ENCODE results near the gene TRAF4.
"Not testable (repeated sequence)": the region's sequence is repeated elsewhere in the genome, so short reads cannot be mapped to it uniquely, and the experiment has no call there.

Gene TRAF4

DNA sequence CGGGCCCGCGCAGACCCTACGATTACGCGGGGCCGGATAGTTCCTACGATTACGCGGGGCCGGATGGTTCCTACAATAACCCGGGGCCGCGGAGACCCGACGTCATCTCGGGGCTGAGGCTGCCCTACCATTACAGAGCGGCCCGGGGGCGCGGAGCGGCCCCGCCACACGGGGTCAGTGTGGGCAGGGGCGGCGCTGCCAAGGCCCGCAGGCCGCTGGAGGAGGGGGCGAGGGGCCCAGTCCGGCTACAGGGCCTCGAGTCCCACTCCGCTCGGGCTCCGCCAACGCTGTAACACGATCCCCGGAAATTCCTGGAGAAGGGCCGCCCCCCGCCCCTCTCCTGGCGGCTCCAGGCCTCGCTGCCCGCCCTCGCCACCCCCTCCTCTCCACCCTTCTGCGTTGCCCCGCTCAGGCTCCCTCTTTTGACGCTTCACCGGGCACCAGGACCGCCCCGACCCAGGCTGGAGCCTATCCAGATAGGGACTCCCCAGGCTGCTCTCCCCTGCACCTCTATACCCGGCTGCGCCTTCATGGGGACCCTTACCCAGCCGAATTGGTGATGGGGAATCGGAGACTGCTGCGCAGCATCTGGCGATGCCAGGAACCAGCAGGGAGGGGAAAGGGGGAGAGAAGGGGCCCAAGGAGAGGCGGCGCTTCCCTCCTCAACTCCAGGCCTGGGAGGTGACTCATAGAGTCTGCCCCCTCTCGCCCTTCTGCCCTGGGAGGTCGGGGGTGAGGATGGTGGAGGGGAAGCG, 26.1 kb upstream of the TRAF4 start, which contains the start of gene RAB34:
TSS of gene RAB34 (minus strand) at position 291 of the 755 bp plus-strand sequence. CDS start 602 bp downstream, outside the sequence.
- H3K9ac ChIP-seq (ENCODE audit: low read length): peak within 1 kb of the TSS; percentile 91
- peak; percentile 97 for DNase-seq (ENCODE audit: low read depth)
- H3K4me3 ChIP-seq (ENCODE audit: low read length): peak within 1 kb of the TSS; percentile 89
- H3K4me1 ChIP-seq (ENCODE audit: control insufficient read depth, insufficient read depth, low read length): peaks cover 37% of the 10 kb centered on the region
- no peaks in the 10 kb centered on the region for H3K9me3 ChIP-seq (ENCODE audit: control insufficient read depth, low read length)
- H3K36me3 ChIP-seq (ENCODE audit: control insufficient read depth, insufficient read depth, low read length, severe bottlenecking): peaks cover 36% of the 10 kb centered on the region
- H3K27me3 ChIP-seq (replicated peaks; ENCODE audit: control insufficient read depth, insufficient read depth, low read length): no peaks in the 10 kb centered on the region

DNA sequence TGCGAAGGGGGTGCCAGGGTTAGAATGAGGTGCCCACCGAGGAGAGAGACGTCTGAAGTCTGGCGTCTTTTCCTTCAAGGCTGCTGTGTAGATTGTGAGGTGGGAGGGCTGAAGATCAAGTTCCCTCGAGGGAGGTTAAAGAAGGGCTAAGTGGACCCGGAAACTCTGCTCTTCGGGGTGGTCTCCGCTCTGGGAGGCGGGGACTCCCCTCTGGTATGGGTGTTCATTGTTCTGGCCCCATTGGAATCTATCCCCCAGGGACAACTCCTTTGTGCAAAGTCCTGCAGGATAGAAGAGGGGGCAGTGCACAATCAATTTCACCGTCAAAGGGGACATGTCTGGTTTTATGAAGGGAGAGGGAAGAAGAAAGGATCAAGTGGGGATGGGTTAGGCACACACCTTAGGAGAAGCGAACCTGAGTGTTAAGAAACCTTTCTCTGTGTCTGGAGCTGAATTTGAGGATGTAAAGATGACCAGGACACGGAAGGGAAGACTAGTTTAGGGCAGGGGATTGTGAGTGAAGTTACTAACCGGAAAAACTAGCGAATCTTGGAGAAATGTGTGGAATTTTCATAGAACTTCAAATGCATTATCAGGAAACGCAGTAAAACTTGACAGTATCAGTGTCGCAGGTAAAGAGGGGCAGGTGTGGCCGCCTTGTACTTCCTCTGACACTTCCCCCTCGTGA, 25.3 kb upstream of the TRAF4 start:
- peak overlapping the region; percentile 89 for H3K4me3 ChIP-seq (ENCODE audit: low read length)
- peak overlapping the region; percentile 91 for H3K9ac ChIP-seq (ENCODE audit: low read length)
- no peak for DNase-seq (ENCODE audit: low read depth)
- H3K36me3 ChIP-seq (ENCODE audit: control insufficient read depth, insufficient read depth, low read length, severe bottlenecking): peaks cover 43% of the 10 kb centered on the region
- no peaks in the 10 kb centered on the region for H3K9me3 ChIP-seq (ENCODE audit: control insufficient read depth, low read length)
- H3K4me1 ChIP-seq (ENCODE audit: control insufficient read depth, insufficient read depth, low read length): peaks cover 44% of the 10 kb centered on the region
- no peaks in the 10 kb centered on the region for H3K27me3 ChIP-seq (replicated peaks; ENCODE audit: control insufficient read depth, insufficient read depth, low read length)

DNA sequence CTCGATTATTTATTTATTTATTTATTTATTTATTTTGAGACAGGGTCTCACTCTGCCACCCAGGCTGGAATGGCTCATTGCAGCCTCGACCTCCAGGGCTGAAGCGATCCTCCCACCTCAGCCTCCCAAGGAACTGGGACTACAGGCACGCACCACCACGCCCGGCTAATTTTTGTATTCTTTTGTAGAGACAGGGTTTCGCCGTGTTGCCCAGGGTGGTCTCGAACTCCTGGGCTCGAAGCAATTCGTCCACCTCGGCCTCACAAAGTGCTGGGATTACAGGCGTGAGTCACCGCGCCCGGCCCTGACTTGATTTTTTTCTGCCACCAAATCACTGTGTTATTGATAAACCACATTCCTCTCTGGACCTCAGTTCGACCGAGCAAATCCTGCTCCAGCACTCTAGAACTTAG, 24.8 kb upstream of the TRAF4 start:
- Histone ChIP-seq H3K36me3 (ENCODE audit: control insufficient read depth, insufficient read depth, low read length, severe bottlenecking) (peaks cover 45% of the 10 kb centered on the region), H3K4me1 (ENCODE audit: control insufficient read depth, insufficient read depth, low read length) (peaks cover 47% of the 10 kb centered on the region)

DNA sequence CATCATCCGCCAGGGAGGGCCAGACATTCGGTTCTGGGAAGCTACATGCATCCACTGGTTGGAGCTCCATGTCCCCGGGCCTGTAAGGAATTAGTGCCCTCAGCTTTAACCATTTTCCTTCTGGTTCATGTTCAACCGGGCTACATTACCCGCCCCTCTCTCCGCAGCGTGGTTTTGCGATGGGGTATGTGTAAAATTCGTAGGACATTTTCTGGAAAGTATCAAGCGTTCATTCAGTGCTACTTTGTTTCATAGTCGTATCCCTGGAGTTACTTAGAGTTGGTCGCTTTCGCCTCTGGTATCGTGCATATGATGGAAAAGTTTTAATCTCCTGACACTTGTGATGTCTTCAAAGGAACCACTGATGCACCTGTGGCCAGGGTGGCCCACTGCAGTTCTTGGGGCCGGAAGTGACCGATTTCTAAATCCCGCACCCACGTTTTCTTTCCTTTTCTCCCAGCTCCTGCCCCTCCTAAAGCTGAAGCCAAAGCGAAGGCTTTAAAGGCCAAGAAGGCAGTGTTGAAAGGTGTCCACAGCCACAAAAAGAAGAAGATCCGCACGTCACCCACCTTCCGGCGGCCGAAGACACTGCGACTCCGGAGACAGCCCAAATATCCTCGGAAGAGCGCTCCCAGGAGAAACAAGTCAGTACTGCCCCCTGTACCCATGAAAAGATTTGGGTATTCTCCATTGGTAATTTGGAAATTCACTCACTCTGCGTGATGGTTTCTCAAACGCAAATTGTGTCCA, 23.4 kb upstream of the TRAF4 start:
- no peaks in the 10 kb centered on the region for H3K27me3 ChIP-seq (replicated peaks; ENCODE audit: control insufficient read depth, insufficient read depth, low read length)
- H3K9ac ChIP-seq (ENCODE audit: low read length): peak overlapping the region; percentile 91
- H3K4me1 ChIP-seq (ENCODE audit: control insufficient read depth, insufficient read depth, low read length): peaks cover 60% of the 10 kb centered on the region
- H3K9me3 ChIP-seq (ENCODE audit: control insufficient read depth, low read length): no peaks in the 10 kb centered on the region
- peaks cover 40% of the 10 kb centered on the region for H3K36me3 ChIP-seq (ENCODE audit: control insufficient read depth, insufficient read depth, low read length, severe bottlenecking)
- no peak for DNase-seq (ENCODE audit: low read depth)
- H3K4me3 ChIP-seq (ENCODE audit: low read length): peak overlapping the region; percentile 89

More for the DNA sequence above, 24.8 kb upstream of the TRAF4 start:
- Histone ChIP-seq H3K9ac (ENCODE audit: low read length) (peak overlapping the region; percentile 91), H3K27me3 (replicated peaks; ENCODE audit: control insufficient read depth, insufficient read depth, low read length) (no peaks in the 10 kb centered on the region), H3K9me3 (ENCODE audit: control insufficient read depth, low read length) (no peaks in the 10 kb centered on the region), H3K4me3 (ENCODE audit: low read length) (peak overlapping the region; percentile 89)
- DNase-seq (ENCODE audit: low read depth): no peak

DNA sequence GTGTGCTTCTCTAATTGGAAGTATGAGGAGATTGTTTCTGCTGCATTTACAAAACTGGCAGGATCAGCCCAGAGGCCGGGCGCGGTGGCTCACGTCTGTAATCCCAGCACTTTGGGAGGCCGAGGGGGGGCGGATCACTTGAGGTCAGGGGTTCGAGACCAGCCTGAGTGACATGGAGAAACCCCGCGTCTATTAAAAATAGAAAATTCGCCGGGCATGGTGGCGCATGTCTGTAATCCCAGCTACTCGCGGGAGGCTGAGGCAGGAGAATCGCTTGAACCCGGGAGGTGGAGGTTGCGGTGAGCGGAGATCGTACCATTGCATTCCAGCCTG, 22.8 kb upstream of the TRAF4 start:
- not testable (repeated sequence) for DNase-seq (ENCODE audit: low read depth); H3K27me3 ChIP-seq (replicated peaks; ENCODE audit: control insufficient read depth, insufficient read depth, low read length); H3K9me3 ChIP-seq (ENCODE audit: control insufficient read depth, low read length)
- H3K4me1 ChIP-seq (ENCODE audit: control insufficient read depth, insufficient read depth, low read length): peaks cover 63% of the 10 kb centered on the region
- H3K36me3 ChIP-seq (ENCODE audit: control insufficient read depth, insufficient read depth, low read length, severe bottlenecking): peaks cover 38% of the 10 kb centered on the region
- H3K9ac ChIP-seq (ENCODE audit: low read length): peak overlapping the region; percentile 91
- H3K4me3 ChIP-seq (ENCODE audit: low read length): peak overlapping the region; percentile 89

DNA sequence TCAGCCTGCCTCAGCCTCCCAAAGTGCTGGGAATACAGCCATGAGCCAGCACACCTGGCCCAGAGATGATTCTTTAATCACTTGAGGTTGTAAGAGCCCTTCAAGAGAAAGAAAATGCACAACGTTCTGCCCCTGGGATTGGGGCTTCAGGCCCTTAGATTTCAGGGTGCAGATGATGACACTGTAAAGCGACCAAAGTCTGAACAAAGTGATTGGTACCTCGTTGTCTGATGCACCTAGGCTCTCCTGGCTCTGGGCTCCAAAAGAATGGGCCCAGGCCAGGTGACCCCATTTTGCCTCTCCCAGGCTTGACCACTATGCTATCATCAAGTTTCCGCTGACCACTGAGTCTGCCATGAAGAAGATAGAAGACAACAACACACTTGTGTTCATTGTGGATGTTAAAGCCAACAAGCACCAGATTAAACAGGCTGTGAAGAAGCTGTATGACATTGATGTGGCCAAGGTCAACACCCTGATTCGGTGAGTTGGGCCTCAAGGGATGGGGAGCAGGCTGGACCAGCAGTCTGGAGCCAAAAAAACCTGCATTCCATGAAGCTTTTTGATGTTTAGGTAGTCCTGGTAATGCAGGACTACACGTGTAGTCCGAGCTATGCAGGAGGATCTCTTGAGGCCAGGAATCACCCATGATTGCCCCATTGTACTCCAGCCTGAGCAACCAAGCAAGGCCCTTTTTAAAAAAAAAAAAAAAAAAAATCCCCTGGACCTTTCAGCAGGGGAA, 21.2 kb upstream of the TRAF4 start:
- peak overlapping the region; percentile 89 for H3K4me3 ChIP-seq (ENCODE audit: low read length)
- peak overlapping the region; percentile 91 for H3K9ac ChIP-seq (ENCODE audit: low read length)
- H3K27me3 ChIP-seq (replicated peaks; ENCODE audit: control insufficient read depth, insufficient read depth, low read length): no peaks in the 10 kb centered on the region
- DNase-seq (ENCODE audit: low read depth): no peak
- H3K4me1 ChIP-seq (ENCODE audit: control insufficient read depth, insufficient read depth, low read length): peaks cover 59% of the 10 kb centered on the region
- peaks cover 38% of the 10 kb centered on the region for H3K36me3 ChIP-seq (ENCODE audit: control insufficient read depth, insufficient read depth, low read length, severe bottlenecking)
- no peaks in the 10 kb centered on the region for H3K9me3 ChIP-seq (ENCODE audit: control insufficient read depth, low read length)

DNA sequence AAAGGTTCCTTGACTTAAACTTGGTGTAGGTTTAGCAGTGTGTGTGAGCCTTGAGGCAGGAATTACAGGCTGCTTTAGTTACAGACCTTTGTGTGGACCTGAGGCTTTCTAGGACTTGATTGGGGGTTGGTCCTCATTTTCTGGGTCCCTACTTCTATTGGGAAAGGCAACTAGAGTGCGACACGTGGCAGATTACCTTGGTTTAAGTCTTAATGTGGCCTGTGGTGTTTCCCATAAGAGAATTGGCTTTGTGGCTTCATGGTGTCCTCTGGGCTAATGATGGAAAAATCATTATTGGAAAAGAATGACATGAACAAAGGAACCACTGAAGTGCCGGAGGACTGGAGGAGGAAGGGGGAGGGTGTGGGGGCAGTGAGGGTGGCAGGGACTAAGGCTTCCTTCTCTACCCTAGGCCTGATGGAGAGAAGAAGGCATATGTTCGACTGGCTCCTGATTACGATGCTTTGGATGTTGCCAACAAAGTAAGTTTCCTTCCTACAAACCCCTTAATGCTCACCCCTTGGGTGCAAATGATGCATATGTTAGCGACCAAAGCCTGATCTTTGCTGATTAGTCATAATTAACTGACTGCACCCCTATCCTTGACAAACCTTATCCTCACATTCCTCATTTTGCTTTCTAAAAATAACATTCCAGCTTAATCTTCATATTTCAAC, 20.5 kb upstream of the TRAF4 start:
- peaks cover 62% of the 10 kb centered on the region for H3K4me1 ChIP-seq (ENCODE audit: control insufficient read depth, insufficient read depth, low read length)
- no peak for DNase-seq (ENCODE audit: low read depth)
- peak overlapping the region; percentile 91 for H3K9ac ChIP-seq (ENCODE audit: low read length)
- peak overlapping the region; percentile 89 for H3K4me3 ChIP-seq (ENCODE audit: low read length)
- H3K27me3 ChIP-seq (replicated peaks; ENCODE audit: control insufficient read depth, insufficient read depth, low read length): no peaks in the 10 kb centered on the region
- H3K36me3 ChIP-seq (ENCODE audit: control insufficient read depth, insufficient read depth, low read length, severe bottlenecking): peaks cover 38% of the 10 kb centered on the region
- H3K9me3 ChIP-seq (ENCODE audit: control insufficient read depth, low read length): no peaks in the 10 kb centered on the region

DNA sequence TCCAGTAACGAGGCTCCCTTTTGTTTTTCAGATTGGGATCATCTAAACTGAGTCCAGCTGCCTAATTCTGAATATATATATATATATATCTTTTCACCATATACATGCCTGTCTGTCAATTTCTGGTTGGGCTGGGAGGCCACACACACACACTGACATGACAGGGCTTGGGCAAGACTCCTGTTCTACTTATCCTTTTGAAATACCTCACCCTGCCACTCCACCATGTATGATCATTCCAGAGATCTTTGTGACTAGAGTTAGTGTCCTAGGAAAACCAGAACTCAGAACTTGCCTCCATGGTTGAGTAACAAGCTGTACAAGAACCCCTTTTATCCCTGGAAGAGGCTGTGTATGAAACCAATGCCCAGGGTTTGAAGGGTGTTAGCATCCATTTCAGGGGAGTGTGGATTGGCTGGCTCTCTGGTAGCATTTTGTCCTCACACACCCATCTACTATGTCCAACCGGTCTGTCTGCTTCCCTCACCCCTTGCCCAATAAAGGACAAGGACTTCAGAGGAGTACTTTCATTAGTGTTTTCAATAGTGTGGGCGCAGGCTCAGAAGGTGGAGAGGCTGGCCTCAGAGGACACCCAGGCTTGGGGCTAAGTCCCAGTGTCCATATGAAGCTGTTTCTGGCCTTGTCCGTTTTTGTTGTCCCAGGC, 19.8 kb upstream of the TRAF4 start:
- H3K27me3 ChIP-seq (replicated peaks; ENCODE audit: control insufficient read depth, insufficient read depth, low read length); H3K9me3 ChIP-seq (ENCODE audit: control insufficient read depth, low read length); DNase-seq (ENCODE audit: low read depth); H3K4me3 ChIP-seq (ENCODE audit: low read length): not testable (repeated sequence)
- peak overlapping the region; percentile 95 for H3K9ac ChIP-seq (ENCODE audit: low read length)
- peaks cover 56% of the 10 kb centered on the region for H3K4me1 ChIP-seq (ENCODE audit: control insufficient read depth, insufficient read depth, low read length)
- H3K36me3 ChIP-seq (ENCODE audit: control insufficient read depth, insufficient read depth, low read length, severe bottlenecking): peaks cover 38% of the 10 kb centered on the region

DNA sequence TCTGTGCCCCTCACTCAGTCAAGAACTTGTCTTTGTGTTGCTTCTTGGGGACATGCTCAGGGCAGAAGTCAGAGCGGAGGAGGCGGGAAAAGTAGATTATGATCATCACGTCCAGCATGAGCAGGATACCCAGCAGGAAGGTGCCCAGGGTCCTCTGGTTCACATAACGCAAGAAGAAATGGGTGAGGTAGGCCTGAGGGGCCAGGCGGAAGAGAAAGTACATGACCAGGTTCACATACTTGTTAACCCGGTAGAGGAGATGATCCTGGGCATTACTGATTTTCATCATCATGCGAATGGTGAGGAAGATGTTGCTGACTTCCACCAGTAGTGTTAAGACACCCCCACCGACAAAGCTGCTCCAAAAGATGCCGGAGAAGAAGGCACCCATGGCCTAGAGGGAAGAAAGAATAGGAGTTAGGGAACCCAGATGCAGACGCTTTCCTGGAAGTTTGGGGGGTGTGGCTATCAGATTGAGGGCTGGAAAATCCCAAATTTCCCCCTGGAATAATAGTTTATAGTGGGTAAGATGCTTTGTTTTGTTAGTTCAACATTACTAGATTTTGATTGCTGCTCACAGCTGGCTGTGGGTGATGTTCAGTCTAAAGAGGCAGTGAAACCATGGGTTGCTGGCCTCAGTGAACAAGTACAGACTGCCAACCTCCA, 19.2 kb upstream of the TRAF4 start:
- H3K9ac ChIP-seq (ENCODE audit: low read length): peak overlapping the region; percentile 95
- DNase-seq (ENCODE audit: low read depth): no peak
- no peaks in the 10 kb centered on the region for H3K27me3 ChIP-seq (replicated peaks; ENCODE audit: control insufficient read depth, insufficient read depth, low read length)
- H3K36me3 ChIP-seq (ENCODE audit: control insufficient read depth, insufficient read depth, low read length, severe bottlenecking): peaks cover 38% of the 10 kb centered on the region
- peak overlapping the region; percentile 90 for H3K4me3 ChIP-seq (ENCODE audit: low read length)
- peaks cover 53% of the 10 kb centered on the region for H3K4me1 ChIP-seq (ENCODE audit: control insufficient read depth, insufficient read depth, low read length)
- H3K9me3 ChIP-seq (ENCODE audit: control insufficient read depth, low read length): no peaks in the 10 kb centered on the region

All from adipocyte (in vitro differentiated cells).